Omental fat pad (tissue), 4 donors: ENCODE results near the gene SMOC2. TPM values are rescaled to one million over a fixed set of nuclear protein-coding genes. Genes with fewer than 3 reads are reported as not detected.

ENCODE experiments used
- ATAC-seq: fragments of 150-250 bp; one replicate; pipeline ENCODE4 v1.9.1; 2016; ENCODE audit warnings: mild to moderate bottlenecking, moderate library complexity; ENCODE audit not compliant: low FRiP score
- DNase-seq: peaks from one replicate; pipeline ENCODE4 v3.0.0-alpha.2; 2019; ENCODE audit warnings: low spot score
- total RNA-seq, 4 donors: library from RNA; depleted of rRNA; stranded (reverse); fragments of >200 nt; gene quantifications; one replicate each; pipeline ENCODE4 v1.1.0, GENCODE V29; 2016
- TF ChIP-seq, protein P1 (sequence below), 3 donors: fragments of 450-650 bp; IDR thresholded peaks; one replicate each; pipeline ENCODE4 v1.5.1; 2016 to 2017; ENCODE audit warnings: antibody characterized with exemption in 3 of 3, mild to moderate bottlenecking in 3 of 3, moderate library complexity in 2 of 3

Gene SMOC2
- total RNA-seq, 4 donors from 2014 or later: 53.1 to 164 (median 102) TPM

- no peak for DNase-seq
- TF ChIP-seq, protein P1, sequence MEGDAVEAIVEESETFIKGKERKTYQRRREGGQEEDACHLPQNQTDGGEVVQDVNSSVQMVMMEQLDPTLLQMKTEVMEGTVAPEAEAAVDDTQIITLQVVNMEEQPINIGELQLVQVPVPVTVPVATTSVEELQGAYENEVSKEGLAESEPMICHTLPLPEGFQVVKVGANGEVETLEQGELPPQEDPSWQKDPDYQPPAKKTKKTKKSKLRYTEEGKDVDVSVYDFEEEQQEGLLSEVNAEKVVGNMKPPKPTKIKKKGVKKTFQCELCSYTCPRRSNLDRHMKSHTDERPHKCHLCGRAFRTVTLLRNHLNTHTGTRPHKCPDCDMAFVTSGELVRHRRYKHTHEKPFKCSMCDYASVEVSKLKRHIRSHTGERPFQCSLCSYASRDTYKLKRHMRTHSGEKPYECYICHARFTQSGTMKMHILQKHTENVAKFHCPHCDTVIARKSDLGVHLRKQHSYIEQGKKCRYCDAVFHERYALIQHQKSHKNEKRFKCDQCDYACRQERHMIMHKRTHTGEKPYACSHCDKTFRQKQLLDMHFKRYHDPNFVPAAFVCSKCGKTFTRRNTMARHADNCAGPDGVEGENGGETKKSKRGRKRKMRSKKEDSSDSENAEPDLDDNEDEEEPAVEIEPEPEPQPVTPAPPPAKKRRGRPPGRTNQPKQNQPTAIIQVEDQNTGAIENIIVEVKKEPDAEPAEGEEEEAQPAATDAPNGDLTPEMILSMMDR (IDR thresholded peaks at IDR 0.05): no peak
- no peak for ATAC-seq
Observed at GRCh38 chr6:168508903-168509302, 67.9 kb downstream of the SMOC2 start.

- TF ChIP-seq, protein P1 (IDR thresholded peaks at IDR 0.05): no peak
- ATAC-seq (no peak), DNase-seq (no peak)
Observed at GRCh38 chr6:168513766-168514165, 72.8 kb downstream of the SMOC2 start.

DNA sequence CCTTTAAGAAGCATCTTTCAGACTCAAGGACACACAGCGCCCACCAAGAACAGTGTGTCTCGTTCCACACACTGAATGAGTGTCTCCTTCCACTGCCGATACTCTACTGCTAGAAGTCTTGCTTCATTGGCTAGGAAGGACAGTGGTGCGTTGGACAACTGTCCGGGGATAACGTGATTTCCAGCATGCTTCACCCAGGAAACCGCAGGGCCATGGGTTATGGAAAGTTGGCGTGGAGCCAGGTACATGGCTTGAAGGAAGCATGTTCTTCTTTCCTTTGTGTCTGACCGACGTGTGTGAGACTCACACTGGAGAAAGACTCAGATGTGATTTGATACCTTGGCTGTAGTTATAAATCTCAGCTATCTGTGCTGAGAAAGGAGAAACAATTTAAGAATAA is 73.2 kb downstream of the SMOC2 start:
- DNase-seq: no peak
- ATAC-seq: no peak
- TF ChIP-seq, protein P1 (IDR thresholded peaks at IDR 0.05): no peak

DNA sequence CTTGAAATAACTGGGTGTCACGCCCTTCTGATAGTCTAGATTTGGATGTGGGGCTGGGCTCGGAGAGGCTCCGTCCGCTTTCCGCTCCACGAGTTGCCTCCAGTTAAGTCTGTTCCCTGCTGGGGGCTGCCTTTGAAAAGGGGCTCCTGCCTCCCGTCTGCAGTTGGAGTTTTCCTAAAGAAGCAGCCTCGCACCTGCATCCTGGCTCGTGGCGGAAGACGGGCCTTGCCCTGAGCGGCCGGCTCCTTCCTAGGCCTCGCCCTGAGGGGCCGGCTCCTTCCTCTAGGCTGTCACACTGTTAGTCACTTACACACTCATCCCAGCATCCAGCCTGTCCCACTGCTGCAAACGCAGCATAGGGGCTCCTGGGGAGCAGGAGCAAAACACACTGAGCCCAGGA is 74.4 kb downstream of the SMOC2 start:
- DNase-seq (no peak), ATAC-seq (no peak)
- TF ChIP-seq, protein P1 (IDR thresholded peaks at IDR 0.05): no peak

GRCh38 chr6:168516944-168517741 is 76.2 kb downstream of the SMOC2 start:
- TF ChIP-seq, protein P1 (IDR thresholded peaks at IDR 0.05): no peak
- ATAC-seq (no peak), DNase-seq (no peak)

DNA sequence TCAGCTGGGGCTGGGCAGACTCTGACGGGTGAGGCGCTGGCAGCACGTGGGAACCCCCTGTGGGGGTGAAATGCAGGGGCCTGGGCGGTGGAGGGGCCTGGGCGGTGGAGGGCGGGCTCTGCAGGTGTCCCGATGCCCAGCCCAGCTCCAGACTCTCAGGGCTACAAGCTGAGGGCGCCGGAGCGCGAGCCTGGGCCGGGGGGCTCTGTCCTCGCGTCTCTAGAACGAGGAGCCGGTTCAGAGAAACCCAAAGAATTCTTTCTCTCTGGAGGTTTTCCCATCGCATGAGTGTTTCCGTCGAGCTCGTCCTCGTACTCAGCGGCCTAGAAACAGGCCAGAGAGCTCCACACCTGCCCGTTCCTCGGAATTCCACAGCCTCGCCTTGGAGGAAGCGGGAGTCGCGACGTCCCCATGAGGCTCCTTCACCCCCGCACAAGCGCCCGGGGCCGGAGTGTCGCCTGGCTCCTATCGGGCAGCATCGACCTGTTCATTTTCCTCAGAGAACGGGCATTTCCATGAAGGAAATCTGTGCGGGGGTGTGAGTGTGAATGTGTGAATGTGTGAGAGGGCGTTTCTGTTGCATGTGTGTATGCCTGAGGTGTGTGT is 76.9 kb downstream of the SMOC2 start:
- TF ChIP-seq, protein P1 (IDR thresholded peaks at IDR 0.05): no peak
- ATAC-seq: no peak
- no peak for DNase-seq

DNA sequence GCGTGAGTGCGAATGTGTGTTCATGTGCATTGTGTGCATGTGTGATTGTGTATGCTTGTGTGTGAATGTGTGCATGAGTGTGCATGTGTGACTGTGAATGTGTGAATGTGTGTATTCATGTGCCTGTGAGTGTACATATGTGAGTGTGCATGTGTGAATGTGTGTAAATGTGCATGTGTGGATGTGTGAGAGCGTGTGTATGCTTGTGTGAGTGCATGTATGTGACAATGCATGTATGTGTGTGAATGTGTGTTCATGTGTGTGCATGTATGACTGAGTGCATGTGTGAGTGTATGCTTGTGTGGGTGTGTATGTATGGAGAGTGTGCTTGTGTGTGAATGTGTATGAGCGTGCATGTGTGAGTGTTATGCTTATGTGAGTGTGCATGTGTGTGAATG is 77.4 kb downstream of the SMOC2 start:
- ATAC-seq: no peak
- no peak for DNase-seq

More for the DNA sequence above, 77.4 kb downstream of the SMOC2 start:
- TF ChIP-seq, protein P1 (IDR thresholded peaks at IDR 0.05): no peak
